Thyroid gland (tissue), 4 donors: ENCODE data around the gene CARD14.

Source experiments
- POLR2A ChIP-seq, 2 donors: fragments of 450-650 bp; IDR thresholded peaks; one replicate each; pipeline ENCODE4 v1.6.1; 2017; ENCODE audit warnings: antibody characterized with exemption in 2 of 2, mild to moderate bottlenecking in 2 of 2, moderate library complexity in 1 of 2
- TF ChIP-seq, protein P1 (sequence below), 6 experiments: fragments of 200-600 bp in 3 of 6; fragments of 450-650 bp in 3 of 6; sonication (generic) in 3 of 6; IDR thresholded peaks; one replicate each; pipeline ENCODE4 v1.5.1; 2016 to 2019; ENCODE audit warnings: antibody characterized with exemption in 6 of 6, mild to moderate bottlenecking in 2 of 6, inconsistent platforms in 1 of 6, moderate library complexity in 1 of 6

GRCh38 chr17:80183581-80184422 lies 14.0 kb downstream of the CARD14 start:
- TF ChIP-seq, protein P1, sequence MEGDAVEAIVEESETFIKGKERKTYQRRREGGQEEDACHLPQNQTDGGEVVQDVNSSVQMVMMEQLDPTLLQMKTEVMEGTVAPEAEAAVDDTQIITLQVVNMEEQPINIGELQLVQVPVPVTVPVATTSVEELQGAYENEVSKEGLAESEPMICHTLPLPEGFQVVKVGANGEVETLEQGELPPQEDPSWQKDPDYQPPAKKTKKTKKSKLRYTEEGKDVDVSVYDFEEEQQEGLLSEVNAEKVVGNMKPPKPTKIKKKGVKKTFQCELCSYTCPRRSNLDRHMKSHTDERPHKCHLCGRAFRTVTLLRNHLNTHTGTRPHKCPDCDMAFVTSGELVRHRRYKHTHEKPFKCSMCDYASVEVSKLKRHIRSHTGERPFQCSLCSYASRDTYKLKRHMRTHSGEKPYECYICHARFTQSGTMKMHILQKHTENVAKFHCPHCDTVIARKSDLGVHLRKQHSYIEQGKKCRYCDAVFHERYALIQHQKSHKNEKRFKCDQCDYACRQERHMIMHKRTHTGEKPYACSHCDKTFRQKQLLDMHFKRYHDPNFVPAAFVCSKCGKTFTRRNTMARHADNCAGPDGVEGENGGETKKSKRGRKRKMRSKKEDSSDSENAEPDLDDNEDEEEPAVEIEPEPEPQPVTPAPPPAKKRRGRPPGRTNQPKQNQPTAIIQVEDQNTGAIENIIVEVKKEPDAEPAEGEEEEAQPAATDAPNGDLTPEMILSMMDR (IDR thresholded peaks at IDR 0.05): no peak
- no peak for TF ChIP-seq POLR2A (IDR thresholded peaks at IDR 0.05)
